ENCODE results near the gene ARL4A. TPM values are rescaled to one million over a fixed set of nuclear protein-coding genes. Genes with fewer than 3 reads are reported as not detected.

ARL4A gene, protein sequence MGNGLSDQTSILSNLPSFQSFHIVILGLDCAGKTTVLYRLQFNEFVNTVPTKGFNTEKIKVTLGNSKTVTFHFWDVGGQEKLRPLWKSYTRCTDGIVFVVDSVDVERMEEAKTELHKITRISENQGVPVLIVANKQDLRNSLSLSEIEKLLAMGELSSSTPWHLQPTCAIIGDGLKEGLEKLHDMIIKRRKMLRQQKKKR
- 18.6 and 22.8 TPM in 2 replicates for total RNA-seq

GRCh38 chr7:12686891-12687717 is at the start of gene ARL4A:
ARL4A (plus strand) TSS chr7:12687633; CDS start chr7:12688255, 622 bp downstream.
- Histone ChIP-seq H3K27me3 (ENCODE audit: control insufficient read depth, insufficient read depth, low read length) (no peaks in the 10 kb centered on the region), H3K4me3 (ENCODE audit: low read depth, low read length) (peak within 1 kb of the TSS; percentile 97), H3K36me3 (ENCODE audit: control insufficient read depth, insufficient read depth, low read length) (no peaks in the 10 kb centered on the region)
- TF ChIP-seq CTCF (IDR thresholded peaks at IDR 0.05; ENCODE audit: insufficient read depth, low read length, poor library complexity, severe bottlenecking), result peak; percentile 44
- DNase-seq (ENCODE audit: low read depth), result peak; percentile 87

DNA sequence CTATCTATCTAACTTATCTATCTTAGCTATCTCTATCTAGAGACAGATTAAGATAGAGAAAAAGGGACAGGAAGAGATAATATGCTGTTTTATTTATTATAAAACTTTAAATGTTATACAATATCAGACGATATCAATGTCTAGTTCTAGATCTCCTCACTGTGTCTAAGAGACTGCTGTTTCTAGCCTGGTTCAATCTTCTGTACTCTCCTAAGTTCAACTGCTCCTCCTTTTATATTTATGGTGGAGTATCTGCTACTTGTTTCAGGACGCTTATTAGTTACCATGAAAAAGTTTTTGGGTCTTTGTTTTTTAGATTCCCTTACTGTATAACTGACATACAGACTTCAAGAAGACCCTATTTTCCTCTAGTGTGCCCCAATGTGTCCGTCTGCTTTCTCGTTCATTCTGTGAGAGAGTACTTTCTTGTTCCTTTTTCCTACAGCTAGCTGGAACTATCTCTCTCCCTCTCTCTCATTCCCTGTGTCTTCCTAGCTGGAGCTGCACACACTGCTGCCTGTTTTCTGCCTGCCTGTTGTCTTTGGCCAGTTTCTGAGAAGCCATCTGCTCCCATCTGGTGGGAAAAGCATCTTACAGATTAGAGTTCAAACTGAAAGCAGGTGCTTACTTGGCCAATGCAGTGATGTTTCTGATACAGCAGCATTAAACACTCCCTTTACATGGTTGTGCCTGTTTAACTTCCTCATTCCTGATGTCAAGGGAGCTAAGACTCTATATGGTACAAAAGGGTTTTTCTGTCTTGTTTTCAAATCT is 49.4 kb upstream of the ARL4A start:
- DNase-seq (ENCODE audit: low read depth), result no peak
- no peaks in the 10 kb centered on the region for H3K27me3 ChIP-seq (ENCODE audit: control insufficient read depth, insufficient read depth, low read length)
- no peak for TF ChIP-seq CTCF (IDR thresholded peaks at IDR 0.05; ENCODE audit: insufficient read depth, low read length, poor library complexity, severe bottlenecking)

DNA sequence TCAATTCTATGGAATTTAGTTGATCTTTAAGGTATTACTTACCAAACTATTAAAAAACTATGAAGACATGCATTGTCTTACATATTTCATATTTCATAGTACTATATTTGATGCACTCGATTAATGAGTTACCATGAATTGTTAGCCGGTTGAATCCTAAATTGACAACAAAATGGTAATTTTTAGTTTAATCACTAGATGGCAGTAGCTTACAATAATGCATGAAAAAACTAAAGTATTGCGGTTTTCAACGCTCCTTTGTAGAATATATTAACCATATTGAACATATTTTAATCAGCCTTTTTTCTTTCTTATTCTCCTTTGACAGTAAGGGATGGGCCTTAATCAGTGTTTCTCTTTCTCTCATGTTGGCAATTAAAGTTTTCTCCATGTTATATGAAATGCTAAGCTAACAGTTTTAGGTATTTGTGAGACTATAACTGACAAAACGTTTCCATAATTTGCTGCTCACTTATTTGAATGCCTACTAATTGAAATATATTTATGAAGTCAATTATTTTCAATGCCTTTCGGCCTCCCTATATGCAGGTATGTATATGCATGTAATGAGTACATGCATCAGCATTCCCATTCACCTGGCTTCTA is 48.5 kb upstream of the ARL4A start:
- Histone ChIP-seq H3K27me3 (ENCODE audit: control insufficient read depth, insufficient read depth, low read length) (no peaks in the 10 kb centered on the region), H3K36me3 (ENCODE audit: control insufficient read depth, insufficient read depth, low read length) (no peaks in the 10 kb centered on the region), H3K4me3 (ENCODE audit: low read depth, low read length) (no peak overlapping the region)
- peak; percentile 38 for TF ChIP-seq CTCF (IDR thresholded peaks at IDR 0.05; ENCODE audit: insufficient read depth, low read length, poor library complexity, severe bottlenecking)
- DNase-seq (ENCODE audit: low read depth), result no peak

More for the DNA sequence above, 49.4 kb upstream of the ARL4A start:
- H3K36me3 ChIP-seq (ENCODE audit: control insufficient read depth, insufficient read depth, low read length), result no peaks in the 10 kb centered on the region
- no peak overlapping the region for H3K4me3 ChIP-seq (ENCODE audit: low read depth, low read length)

DNA sequence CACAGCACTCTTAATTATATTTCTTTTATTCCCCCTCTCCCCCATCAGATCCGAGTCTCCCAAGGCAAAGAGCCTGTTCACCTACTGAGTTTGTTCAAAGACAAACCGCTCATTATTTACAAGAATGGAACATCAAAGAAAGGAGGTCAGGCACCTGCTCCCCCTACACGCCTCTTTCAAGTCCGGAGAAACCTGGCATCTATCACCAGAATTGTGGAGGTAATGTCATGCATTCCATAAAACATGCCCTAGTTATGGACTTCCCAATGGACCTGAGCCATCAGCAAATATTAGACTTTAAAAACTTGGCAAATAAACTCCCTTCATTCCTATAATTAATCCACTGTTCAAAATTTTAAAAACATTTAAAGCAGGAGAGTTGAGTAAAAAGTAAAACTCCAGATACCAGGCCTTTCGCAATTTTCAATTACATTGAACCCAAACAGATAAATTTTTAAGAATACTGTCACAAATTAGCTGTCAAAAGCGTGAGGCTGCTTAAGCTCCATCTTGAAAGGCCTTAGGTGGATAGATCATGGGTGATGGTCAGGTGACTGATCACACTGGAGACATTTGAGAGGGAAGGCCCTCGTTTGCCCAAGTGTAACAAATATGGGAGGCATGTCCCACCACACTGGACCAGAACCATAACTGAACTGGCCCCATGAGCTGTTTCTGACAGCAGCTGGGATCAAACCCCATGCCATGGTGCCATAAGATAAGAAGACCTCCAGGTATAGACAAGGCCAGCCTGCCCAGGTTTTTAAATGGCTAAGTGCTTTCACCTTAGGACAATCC is 46.9 kb upstream of the ARL4A start:
- Histone ChIP-seq H3K27me3 (ENCODE audit: control insufficient read depth, insufficient read depth, low read length) (no peaks in the 10 kb centered on the region), H3K36me3 (ENCODE audit: control insufficient read depth, insufficient read depth, low read length) (no peaks in the 10 kb centered on the region), H3K4me3 (ENCODE audit: low read depth, low read length) (no peak overlapping the region)
- TF ChIP-seq CTCF (IDR thresholded peaks at IDR 0.05; ENCODE audit: insufficient read depth, low read length, poor library complexity, severe bottlenecking), result no peak
- no peak for DNase-seq (ENCODE audit: low read depth)

DNA sequence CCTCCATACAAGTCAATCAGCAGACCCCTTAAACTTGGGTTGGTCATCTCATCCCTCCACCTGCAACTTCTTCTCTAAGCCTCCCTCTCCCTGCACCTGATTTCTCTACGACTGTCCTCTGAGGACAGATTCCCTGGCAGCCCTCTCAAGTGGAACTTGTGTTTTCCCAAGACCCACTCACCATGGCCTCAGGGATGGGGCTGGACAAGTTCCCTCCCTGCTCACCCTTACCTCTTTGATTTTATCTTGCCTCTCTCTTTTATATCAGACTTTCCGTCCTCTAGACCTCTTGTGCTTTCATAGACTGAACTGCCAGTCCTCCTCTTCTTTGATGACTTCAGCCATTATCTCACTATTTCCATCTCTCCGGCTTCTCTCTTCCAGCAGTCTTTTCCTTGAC is 46.2 kb upstream of the ARL4A start:
- DNase-seq (ENCODE audit: low read depth), result no peak
- Histone ChIP-seq H3K27me3 (ENCODE audit: control insufficient read depth, insufficient read depth, low read length) (no peaks in the 10 kb centered on the region), H3K4me3 (ENCODE audit: low read depth, low read length) (no peak overlapping the region), H3K36me3 (ENCODE audit: control insufficient read depth, insufficient read depth, low read length) (no peaks in the 10 kb centered on the region)
- no peak for TF ChIP-seq CTCF (IDR thresholded peaks at IDR 0.05; ENCODE audit: insufficient read depth, low read length, poor library complexity, severe bottlenecking)

Data from kidney epithelial cell (primary cell).